GM21786 (cell line): ENCODE data around the gene C1QTNF12.

Experiments used
- ATAC-seq: cut with Tn5 transposase; IDR thresholded peaks from one replicate; pipeline ENCODE4 v1.9.1; 2021; ENCODE audit not compliant: unreplicated experiment

Gene C1QTNF12

DNA sequence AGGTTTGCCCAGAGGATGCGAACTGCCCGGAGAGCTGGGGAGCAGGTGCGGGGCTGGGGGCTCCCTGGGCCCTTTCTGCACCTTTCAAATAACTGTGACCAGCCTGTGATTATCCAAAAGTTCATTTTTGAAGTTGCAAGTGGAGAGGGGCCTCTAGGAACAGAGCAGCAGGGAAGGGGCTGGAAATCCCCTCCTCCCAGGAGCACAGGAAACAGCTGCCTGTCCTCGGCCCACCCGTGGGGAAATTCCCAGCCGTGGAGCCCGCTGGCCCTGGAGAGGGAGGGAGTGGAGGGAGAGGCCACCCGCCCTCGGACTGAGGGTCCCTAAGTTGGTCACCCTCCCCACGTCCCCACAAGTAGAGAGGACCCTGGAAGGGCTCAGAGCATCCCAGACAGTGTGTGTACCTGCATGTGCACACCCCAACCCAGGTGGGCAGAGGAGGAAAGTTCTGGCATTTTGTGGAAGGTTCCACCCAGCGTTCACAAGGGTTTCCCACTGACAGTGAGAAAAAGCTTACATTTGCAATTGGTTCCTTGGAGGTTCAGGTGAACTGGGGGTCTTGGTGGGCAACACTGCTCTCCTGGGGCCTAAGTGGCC is 31.3 kb downstream of the C1QTNF12 start:
- ATAC-seq, result no peak

DNA sequence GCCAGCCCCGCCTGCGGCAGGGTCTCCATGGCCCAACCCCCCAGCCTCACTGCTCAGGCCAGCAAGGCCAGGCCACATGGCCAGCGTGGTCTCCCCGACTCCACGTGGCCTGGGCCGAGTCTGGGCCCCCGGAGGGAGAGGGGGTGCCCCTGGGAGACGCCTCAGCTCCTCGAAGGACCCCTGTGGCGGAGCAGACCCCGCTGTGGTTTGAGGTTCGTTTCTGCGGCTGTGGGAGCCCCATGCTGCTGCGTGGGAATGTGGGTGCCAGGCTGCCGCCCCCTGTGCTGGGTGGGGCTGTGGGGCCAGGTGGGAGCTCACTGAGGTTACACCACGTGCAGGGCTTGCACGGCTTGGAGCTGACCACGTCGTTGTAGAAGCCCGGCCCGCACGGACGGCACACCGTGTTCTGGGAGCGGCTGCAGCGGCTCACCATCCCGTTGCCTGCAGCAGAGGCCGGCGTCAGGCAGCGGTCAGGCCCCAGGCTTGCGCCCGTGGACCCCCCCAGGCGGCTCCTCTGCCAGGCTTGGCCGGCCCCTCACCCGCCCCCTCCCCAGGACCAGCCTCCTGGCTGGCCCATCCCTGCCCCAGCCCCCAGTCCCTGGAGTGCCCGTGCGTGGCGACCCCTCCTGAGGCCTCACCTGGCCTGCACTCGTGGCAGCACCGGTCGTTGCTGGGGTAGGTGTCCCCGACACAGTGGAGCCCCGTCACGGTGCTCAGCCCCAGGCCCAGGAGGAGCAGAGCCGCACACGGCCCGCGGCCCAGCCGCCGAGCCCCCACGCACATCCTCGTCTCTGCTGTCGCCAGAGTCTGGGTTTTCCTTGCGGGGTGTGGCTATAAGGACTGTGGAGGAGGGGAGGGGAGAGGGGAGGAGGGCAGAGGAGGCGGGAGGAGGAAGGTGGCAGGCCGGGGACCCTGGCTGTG is 32.9 kb downstream of the C1QTNF12 start, which contains the start of gene TNFRSF4:
TSS of gene TNFRSF4 (minus strand) at position 809 of the 921 bp plus-strand sequence. CDS start at position 783, 26 bp downstream.
- ATAC-seq, result no peak

DNA sequence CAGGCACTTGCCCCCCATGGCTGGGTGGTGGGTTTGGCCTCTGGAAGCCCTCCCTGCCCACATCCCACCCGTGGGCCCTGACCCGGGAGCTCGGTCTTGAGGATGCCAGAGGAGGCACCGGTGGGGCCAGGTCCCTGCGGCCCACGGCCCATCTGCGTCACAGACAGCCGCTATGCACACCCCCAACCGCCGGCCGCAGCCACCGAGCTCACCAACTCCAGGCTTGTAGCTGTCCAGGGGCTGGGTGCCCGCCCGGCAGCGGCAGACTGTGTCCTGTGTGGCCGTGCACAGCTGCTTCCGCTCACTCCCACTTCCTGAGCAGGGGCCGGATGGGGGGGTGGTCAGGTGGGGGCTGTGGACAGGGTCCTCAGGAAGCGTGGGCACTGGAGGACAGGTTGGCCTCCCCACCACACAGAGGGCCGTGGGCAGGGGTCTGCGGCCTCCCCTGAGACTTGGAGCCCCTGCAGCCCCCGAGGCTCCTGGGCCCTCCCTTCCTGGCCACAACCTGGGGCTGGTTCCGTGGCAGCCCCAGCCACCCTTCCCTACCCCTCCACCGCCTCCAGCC is 33.7 kb downstream of the C1QTNF12 start:
- no peak for ATAC-seq

DNA sequence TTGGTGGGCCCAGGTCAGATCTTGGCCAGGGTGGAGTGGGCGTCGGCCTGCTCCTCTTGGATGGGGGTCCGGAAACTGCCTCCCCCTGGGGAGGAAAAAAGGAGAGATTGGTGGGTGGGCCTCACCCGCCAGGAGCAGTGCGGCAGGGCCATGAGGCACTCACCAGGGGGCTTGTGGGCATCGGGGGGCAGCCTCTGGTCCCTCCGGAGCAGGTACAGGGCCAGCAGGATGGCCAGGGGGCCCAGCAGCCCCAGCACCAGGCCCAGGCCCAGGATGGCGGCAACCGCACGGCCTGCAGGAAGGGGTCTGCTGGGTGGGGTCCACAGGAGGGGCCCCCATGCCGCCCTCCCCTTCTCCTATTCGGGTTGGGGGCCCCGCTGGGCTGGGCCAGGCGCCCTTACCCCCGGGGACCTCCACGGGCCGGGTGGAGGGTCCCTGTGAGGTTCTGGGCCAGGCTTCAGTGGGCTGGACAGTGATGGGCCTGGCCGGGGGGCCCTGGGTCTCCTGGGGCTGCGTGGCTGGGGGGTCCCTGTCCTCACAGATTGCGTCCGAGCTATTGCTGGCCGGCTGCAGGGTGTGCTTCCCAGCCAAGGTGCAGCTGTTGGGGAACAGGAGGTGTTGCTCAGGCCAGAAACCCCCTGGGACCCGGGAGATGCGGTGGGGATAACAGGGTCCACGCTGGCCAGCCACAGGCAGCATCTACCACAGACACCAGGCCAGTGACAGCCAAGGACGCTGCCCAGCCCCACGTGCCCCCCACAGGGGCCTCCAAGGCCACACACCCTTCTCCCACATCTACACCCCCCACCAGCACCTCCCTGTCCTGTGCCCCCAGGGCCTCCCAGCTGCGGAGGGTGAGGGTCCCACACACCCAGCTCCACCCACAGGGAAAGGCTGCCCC is 34.7 kb downstream of the C1QTNF12 start:
- ATAC-seq, result no peak

DNA sequence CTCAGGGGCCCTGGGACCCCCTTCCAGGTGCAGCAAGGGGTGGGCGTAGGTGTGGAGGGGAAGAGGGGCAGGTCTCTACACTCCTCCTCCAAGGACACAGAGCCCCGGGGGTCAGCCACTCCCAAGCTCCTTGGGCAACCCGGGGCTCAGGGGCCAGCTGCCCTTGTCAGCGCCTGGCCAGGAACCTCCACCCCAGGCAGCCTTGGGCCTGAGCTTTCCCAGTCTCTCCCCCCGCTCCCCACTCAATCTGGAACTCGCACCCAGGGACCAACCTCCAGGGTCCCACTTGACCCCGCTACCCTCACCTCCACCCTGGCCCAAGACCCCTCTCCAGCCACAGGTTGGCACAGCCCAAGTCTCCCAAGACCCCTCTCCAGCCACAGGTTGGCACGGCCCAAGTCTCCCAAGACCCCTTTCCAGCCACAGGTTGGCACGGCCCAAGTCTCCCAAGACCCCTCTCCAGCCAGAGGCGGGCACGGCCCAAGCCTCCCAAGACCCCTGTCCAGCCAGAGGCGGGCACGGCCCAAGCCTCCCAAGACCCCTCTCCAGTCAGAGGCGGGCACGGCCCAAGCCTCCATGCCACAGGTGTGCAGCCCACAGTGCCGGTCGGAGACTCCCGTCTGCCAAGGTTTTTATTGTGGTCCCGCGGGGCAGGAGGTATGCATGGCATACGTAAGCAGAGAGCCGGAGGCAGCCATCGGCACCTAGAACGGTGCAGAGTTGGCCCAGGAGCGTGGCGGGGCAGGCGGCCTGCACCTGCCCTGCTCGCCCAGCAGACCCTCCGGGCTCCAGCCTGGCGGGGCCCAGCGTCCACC is 35.6 kb downstream of the C1QTNF12 start:
- ATAC-seq, result no peak

DNA sequence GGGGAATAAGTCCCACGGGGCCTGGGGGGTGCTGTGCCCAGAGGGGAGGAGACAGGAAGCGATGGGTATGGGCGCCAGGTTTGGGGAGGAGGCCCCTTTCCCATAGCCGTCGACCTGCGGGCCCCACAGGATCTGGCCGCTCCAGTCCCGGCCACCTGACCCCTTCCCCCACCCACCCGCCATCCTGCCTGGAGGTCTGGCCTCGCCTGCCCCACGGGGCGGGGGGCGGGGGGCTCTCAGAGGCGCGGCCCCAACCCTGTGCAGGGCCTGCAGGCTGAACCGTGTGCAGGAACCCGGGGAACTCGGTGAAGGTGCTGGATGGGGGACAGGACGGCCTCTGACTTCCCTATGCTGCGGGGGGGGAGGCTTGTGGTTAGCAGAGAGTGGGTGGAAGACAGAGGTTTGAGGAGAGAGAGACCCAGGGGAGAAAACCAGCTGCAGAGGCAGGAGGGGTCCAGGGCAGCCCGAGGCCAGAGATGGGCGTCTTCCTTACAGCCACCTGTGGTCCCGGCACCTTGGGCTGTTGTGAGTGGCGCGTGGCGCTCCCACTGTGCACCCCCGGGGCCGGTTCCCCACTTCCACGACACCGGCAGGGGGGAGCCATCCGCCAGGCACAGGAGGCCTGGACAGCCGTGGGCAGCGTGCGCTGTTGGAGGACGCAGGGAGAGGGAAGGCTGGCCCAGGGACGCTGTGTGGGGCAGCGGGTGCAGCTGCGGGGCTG is 37.6 kb downstream of the C1QTNF12 start:
- no peak for ATAC-seq

DNA sequence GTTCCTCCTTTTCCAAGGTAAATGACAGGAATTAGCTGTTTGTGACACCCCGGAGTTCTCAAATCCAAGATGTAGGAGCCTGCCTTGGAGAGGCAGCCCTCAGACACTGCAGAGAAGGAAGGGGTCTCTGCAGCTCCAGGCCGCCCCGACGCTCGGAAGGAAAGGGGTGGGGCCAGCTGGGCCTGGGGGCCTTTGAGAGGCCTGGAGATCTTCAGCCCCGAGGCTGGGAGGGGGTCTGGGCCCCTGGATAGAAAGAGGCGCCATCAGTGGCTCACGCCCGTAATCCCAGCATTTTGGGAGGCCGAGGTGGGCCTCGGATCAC is 39.0 kb downstream of the C1QTNF12 start:
- ATAC-seq, result no peak

DNA sequence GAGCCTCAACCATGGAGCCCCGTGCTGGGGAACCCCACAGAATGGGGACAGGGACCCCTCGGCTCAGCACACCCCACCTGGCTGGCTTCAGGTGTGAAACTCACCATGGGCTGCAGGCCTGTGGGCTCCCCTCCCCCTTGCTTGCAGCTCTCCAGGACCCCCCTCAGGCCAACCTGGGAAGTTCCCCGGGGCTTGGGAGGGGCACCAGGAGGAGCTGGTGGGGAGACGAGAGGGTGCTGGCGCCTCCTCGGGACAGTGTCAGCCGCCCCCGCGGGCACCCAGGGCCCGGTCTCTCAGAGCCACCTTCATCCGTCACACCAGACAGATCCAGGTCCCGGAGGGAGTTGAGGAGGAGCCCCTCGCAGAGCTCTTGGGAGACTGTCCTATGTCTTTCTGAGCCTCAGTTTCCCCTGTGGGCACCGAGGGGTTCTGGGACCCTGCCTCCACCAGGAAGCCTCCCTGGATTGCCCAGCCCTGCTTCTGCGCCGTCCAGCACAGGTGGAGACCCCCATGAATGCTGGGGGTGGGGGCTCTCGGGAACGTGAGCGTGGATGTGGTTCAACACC is 39.5 kb downstream of the C1QTNF12 start:
- ATAC-seq, result no peak

DNA sequence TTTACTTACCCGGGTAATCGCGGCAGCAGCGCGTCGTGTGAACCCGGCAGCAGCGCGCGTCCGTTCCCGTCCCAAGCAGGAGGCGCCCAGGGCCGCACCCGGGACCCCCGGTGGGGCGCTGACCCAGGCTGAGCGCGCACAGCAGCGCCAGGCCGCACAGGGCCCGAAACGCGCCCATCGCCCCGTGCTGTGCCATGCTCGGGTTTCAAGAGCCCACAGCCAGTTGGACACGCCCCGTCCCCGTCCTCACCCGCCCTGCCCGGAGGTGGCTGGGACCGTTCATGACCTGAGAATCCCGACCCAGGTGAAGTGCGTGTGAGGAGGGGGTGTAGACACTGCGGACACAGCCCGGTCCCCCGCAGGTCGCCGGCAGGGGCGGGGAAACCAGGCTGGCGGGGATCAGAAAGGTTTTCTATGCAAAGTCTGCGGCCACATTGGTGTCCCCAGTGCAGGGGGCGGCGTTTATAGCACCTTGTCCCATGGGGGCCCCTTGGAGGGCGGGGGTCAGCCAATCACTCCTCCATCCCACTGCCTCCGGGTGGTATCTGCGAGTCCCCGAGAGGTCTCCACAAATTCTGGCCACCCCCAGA is 40.1 kb downstream of the C1QTNF12 start, which contains the start of gene TNFRSF18:
TSS of gene TNFRSF18 (minus strand) at position 217 of the 590 bp plus-strand sequence. CDS start at position 196, 21 bp downstream.
- ATAC-seq, result no peak

DNA sequence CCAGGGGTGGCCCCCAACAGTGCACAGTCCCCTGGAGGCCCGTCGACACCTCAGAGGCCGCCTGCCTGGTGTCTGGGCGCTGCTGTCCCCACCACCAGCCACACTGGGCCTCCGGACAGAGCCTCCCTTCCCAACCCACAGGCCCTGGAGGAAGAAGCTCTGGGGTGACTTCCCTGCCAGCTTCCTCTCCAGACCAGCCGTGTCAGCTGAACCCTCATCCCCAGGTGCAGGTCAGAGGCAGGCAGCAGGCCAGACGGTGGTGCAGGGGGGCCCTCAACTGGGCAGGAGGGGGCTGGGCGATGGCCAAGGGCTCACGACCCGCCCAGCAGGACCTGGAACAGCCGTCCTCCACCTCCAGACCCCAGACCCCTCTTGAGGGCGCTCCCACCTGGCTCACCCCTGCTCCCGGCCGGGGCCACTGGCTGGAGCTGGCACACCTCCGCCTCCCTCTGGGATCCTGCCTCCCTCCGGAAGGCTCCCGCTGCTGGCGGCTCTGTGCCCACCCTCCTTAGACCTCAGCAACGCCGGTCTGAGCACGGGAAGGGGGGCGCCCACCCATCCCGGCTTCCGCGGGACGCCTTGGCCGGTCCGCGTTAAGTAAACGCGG is 40.6 kb downstream of the C1QTNF12 start:
- ATAC-seq, result no peak

DNA sequence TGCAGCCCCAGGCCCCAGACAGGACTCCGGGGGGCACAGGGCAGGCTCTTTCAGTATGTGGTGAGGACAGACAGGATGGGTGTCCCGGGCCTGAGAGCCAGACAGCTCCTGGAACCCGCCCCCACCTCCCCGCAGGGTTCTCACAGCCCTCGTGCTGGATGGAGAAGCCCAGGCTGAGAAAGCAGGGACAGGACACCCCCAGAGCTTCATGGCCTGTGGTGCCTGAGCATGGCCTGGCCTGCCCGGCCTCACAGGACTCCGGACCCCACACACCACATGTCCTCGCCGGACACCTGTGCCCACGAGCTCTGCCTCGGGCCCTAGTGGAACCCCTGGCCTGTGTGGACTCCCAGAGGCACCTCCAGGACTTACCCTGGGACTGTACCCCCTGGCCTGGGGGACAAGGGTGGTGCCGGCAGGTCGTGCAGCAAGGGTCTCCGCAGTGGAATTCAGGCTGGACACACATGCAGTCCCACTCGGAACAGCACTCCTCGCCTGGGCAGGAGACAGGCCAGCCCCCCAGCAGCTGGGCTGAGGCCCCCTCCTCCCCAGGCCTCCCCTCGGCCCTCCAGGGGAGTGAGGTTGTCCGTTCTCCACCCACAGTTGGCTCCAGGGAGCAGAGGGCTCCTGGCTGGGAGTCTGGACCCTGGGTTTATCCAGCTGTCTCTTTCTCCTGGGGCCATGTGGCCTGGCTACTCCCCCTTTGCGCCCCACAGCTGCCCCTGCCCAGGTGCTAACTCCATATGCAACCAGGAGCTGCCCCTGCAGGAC is 41.3 kb downstream of the C1QTNF12 start:
- no peak for ATAC-seq

DNA sequence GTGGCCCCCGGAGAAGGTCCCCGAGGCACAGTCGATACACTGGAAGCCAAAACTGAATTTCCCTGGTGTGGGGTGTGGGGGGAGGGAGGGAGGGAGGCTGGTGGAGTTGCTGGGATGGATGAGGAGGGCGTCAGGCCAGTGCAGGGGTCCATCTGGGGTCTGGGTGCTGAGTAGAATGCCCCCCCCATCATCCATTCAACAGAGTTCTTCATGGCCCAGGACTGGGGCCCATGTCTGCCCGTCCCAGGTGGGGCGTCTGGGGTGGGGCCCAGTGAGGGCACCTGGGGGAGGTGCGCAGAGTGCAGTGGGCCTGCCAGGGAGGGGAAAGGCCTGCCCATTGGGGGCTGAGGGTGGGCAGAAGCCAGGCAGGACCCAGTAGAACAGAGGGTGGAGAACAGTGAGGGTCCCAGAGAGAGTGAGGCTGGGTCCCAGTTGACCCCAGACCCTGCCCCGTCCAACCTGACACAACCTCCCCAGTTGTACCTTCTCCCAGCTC is 42.0 kb downstream of the C1QTNF12 start:
- no peak for ATAC-seq

DNA sequence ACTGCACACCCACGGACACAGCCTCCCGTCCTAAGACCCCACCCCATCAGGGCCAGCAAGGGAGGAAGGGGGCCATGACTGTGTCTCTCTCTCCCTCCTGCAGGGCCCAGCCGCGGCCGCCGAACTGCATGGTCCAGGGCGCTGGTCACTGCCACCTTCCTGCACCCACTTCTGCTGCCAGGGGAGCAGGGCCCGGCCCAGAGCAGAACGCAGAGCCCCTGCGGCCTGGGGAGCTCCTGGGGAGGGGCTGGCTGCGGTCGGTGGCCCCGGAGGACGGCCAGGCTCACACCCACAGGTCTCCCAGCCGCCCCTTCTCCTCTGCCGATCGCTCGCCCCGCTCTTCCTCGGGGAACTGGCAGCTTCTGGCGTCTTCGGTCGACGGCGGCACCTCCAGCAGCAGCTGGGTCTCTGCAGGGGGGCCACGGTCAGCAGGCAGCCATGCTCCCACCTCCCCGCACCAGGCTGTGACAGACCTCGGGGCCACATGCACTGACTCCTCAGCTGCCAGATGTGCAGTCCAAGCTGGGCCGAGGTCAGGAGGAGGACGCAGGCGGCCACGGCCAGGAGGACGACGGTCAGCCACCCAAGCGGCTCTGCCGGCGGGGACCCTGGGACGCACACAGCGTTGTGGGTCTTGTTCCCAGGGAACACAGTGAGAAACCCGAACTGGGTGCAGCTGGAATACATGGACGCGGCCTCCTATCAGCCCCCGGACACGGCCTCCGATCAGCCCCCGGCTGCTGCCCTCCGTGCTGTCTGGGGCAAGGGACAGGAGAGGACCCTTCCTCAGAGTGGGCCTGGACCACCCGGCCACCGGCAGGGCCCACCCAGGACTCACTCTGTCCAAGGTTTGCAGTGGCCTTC is 42.7 kb downstream of the C1QTNF12 start:
- no peak for ATAC-seq

DNA sequence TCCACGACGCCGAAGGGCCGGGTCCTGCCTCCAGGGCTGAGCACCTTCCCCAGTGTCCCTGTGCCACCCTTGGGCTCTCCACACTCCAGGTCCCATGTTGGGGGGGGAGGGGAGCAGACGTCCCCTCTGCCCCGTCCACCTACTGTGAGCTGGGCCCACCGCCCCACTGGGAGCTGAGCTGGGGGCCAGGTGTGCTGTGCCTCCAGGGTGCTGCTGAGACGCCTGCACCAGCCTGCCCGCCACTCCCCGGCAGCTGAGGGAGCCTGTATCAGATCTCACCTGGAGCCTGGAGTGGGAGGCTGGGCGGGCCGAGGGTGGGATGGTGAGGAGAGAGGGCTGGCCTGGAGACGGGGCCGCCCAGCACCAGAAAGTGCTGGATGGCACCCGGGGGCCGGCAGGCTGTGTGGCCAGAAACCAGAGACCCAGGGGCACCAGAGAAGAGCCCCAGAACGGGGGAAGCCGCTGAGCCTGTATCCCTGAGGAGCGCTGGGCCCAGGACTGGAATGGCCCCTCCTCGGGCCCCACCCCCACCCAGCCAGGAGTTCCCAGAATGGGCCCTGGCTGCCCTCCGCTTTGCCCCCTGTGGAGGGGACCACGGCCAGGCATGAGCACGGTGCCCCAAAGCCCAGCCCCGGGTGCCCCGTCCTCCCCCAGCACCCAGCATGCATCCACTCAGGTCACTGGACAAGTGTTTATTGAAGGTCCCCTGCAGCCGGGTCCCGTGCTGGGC is 43.5 kb downstream of the C1QTNF12 start:
- ATAC-seq, result no peak

DNA sequence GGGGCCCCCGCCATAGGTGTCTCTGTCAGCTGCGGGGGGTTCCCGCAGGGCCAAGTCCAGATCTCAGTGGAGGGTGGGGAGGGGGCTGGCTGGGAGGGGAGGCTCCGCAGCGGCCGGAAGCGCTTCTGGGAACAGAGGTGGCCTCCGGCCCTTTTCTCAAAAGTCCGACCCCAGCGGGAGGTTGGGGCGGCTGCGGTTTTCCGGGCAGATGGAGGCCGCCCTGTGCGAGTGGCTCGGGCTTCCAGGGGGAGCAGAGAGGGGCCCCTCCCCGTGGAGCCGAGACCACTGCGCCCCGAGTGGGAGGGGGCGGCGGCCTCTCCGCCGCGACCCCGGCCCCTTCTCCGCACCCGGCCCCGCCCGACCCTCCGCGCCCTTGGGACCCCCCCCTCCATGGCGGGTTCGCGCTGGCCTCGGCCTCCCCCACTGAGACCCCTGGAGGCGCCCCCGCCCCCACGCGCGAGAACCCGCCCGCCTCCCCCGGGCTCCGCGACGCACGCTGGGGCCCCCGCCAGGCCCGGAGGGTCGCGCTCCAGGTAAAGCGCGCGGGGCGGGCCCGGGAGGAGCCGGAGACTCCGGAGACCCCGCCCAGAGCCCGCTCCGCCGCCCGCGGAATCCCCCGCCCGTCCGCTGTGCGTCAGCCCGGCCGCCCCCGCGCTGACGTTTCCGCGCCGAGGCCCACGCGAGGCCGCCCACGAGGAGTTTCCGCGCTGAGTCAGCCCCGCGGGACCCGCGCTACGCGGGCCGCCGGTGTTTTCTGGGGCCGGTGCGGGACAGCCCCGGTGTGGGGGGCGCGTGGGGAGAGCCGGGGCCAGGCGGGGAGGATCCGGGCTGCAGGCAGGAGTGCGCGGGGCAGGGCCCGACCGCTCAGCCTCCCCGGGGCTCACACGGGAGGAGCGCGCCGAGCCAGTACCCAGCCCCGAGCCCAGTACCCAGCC is 45.4 kb downstream of the C1QTNF12 start:
- ATAC-seq, result no peak
